Esophagus squamous epithelium (tissue), 4 donors: ENCODE results near the gene CTIF.

Experiments
- CTCF ChIP-seq, 6 experiments: fragments of 450-650 bp in 4 of 6; fragments of 200-600 bp in 2 of 6; sonication (generic) in 2 of 6; IDR thresholded peaks; one replicate each; pipeline ENCODE4 v1.5.1; 2016 to 2019; ENCODE audit warnings: antibody characterized with exemption in 6 of 6, mild to moderate bottlenecking in 4 of 6, moderate library complexity in 4 of 6
- POLR2A ChIP-seq, 4 donors: fragments of 450-650 bp; IDR thresholded peaks; one replicate each; pipeline ENCODE4 v1.6.1; 2017; ENCODE audit warnings: antibody characterized with exemption in 4 of 4, mild to moderate bottlenecking in 4 of 4, moderate library complexity in 3 of 4

GRCh38 chr18:48889981-48890762 lies 351.3 kb downstream of the CTIF start:
- TF ChIP-seq POLR2A (IDR thresholded peaks at IDR 0.05) (no peak), CTCF (IDR thresholded peaks at IDR 0.05) (no peak)
